ENCODE data around the gene RELN. TPM values are rescaled to one million over a fixed set of nuclear protein-coding genes. Genes with fewer than 3 reads are reported as not detected.

RELN gene
- total RNA-seq, 1 donor from 2014 or later = 2.5 TPM

- ATAC-seq = no peak
- intact Hi-C loops (cut with micrococcal nuclease) = no loop called here
- DNase-seq = no peak
These were observed 282.7 kb downstream of the RELN start for GRCh38 chr7:103706805-103707204.

GRCh38 chr7:103705542-103705941, 283.9 kb downstream of the RELN start:
- intact Hi-C loops (cut with micrococcal nuclease) = no loop called here
- DNase-seq (no peak), ATAC-seq (no peak)

- ATAC-seq (no peak), DNase-seq (no peak)
- intact Hi-C loops (cut with micrococcal nuclease) = no loop called here
These were observed 284.8 kb downstream of the RELN start for GRCh38 chr7:103704701-103705100.

GRCh38 chr7:103702982-103703381, 286.5 kb downstream of the RELN start:
- intact Hi-C loops (cut with micrococcal nuclease) = no loop called here
- ATAC-seq = no peak
- no peak for DNase-seq

GRCh38 chr7:103702454-103702853, 287.0 kb downstream of the RELN start:
- ATAC-seq (no peak), DNase-seq (no peak)
- intact Hi-C loops (cut with micrococcal nuclease) = no loop called here

- no peak for DNase-seq
- no peak for ATAC-seq
- intact Hi-C loops (cut with micrococcal nuclease) = no loop called here
These were observed 290.4 kb downstream of the RELN start for GRCh38 chr7:103699032-103699431.

- no peak for ATAC-seq
- intact Hi-C loops (cut with micrococcal nuclease) = no loop called here
- no peak for DNase-seq
These were observed 291.4 kb downstream of the RELN start for GRCh38 chr7:103698064-103698463.

- DNase-seq (no peak), ATAC-seq (no peak)
These were observed 293.9 kb downstream of the RELN start for GRCh38 chr7:103695521-103695920.

GRCh38 chr7:103694304-103694703, 295.2 kb downstream of the RELN start:
- intact Hi-C loops (cut with micrococcal nuclease) = no loop called here
- ATAC-seq (no peak), DNase-seq (no peak)

More at GRCh38 chr7:103695521-103695920, 293.9 kb downstream of the RELN start:
- intact Hi-C loops (cut with micrococcal nuclease) = no loop called here

GRCh38 chr7:103691291-103691690, 298.2 kb downstream of the RELN start:
- DNase-seq (no peak), ATAC-seq (no peak)
- intact Hi-C loops (cut with micrococcal nuclease) = no loop called here

- intact Hi-C loops (cut with micrococcal nuclease) = no loop called here
- no peak for DNase-seq
- no peak for ATAC-seq
These were observed 299.1 kb downstream of the RELN start for GRCh38 chr7:103690242-103690974.

- ATAC-seq (no peak), DNase-seq (no peak)
- intact Hi-C loops (cut with micrococcal nuclease) = no loop called here
These were observed 300.2 kb downstream of the RELN start for GRCh38 chr7:103689255-103689654.

GRCh38 chr7:103687951-103688350, 301.5 kb downstream of the RELN start:
- intact Hi-C loops (cut with micrococcal nuclease) = no loop called here
- no peak for DNase-seq
- ATAC-seq = no peak

- intact Hi-C loops (cut with micrococcal nuclease) = no loop called here
- no peak for ATAC-seq
- no peak for DNase-seq
These were observed 302.2 kb downstream of the RELN start for GRCh38 chr7:103687272-103687671.

- DNase-seq (no peak), ATAC-seq (no peak)
- intact Hi-C loops (cut with micrococcal nuclease) = no loop called here
These were observed 302.7 kb downstream of the RELN start for GRCh38 chr7:103686763-103687162.

GRCh38 chr7:103686064-103686463, 303.4 kb downstream of the RELN start:
- ATAC-seq = no peak
- DNase-seq = no peak
- intact Hi-C loops (cut with micrococcal nuclease) = no loop called here

GRCh38 chr7:103685646-103686045, 303.8 kb downstream of the RELN start:
- intact Hi-C loops (cut with micrococcal nuclease) = no loop called here
- ATAC-seq = no peak
- no peak for DNase-seq

- DNase-seq = no peak
- intact Hi-C loops (cut with micrococcal nuclease) = no loop called here
- ATAC-seq = no peak
These were observed 306.1 kb downstream of the RELN start for GRCh38 chr7:103683348-103683747.

- DNase-seq (no peak), ATAC-seq (no peak)
- intact Hi-C loops (cut with micrococcal nuclease) = no loop called here
These were observed 309.0 kb downstream of the RELN start for GRCh38 chr7:103680161-103681144.

Measured in left ventricle myocardium superior (tissue), 1 donor.